ENCODE measurements around the gene INTS11. TPM values are rescaled to one million over a fixed set of nuclear protein-coding genes. Genes with fewer than 3 reads are reported as not detected.

The INTS11 gene
- total and polyA plus RNA-seq, 9 of the 15 experiments (the other 6 are each of a cell fraction or from before 2014, with no cell fraction given) = 3.6 to 183 (median 110) TPM

- no peak for TF ChIP-seq ZNF133 (CRISPR knock-in tag; IDR thresholded peaks at IDR 0.05)
- no peak for TF ChIP-seq ELF1 (tag; IDR thresholded peaks at IDR 0.05)
- peak; percentile 90 for TF ChIP-seq EGR1 (conservative IDR thresholded peaks at IDR 0.05)
- TF ChIP-seq, protein P1, sequence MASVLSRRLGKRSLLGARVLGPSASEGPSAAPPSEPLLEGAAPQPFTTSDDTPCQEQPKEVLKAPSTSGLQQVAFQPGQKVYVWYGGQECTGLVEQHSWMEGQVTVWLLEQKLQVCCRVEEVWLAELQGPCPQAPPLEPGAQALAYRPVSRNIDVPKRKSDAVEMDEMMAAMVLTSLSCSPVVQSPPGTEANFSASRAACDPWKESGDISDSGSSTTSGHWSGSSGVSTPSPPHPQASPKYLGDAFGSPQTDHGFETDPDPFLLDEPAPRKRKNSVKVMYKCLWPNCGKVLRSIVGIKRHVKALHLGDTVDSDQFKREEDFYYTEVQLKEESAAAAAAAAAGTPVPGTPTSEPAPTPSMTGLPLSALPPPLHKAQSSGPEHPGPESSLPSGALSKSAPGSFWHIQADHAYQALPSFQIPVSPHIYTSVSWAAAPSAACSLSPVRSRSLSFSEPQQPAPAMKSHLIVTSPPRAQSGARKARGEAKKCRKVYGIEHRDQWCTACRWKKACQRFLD (CRISPR knock-in tag; IDR thresholded peaks at IDR 0.05) = no peak
- peak; percentile 52 for TF ChIP-seq SAP30 (IDR thresholded peaks at IDR 0.05; ENCODE audit: borderline replicate concordance, insufficient read depth, low read depth, low read length, poor library complexity, severe bottlenecking)
- TF ChIP-seq, protein P2, sequence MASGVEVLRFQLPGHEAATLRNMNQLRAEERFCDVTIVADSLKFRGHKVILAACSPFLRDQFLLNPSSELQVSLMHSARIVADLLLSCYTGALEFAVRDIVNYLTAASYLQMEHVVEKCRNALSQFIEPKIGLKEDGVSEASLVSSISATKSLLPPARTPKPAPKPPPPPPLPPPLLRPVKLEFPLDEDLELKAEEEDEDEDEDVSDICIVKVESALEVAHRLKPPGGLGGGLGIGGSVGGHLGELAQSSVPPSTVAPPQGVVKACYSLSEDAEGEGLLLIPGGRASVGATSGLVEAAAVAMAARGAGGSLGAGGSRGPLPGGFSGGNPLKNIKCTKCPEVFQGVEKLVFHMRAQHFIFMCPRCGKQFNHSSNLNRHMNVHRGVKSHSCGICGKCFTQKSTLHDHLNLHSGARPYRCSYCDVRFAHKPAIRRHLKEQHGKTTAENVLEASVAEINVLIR (CRISPR knock-in tag; IDR thresholded peaks at IDR 0.05) = no peak
- TF ChIP-seq FOXP1 (CRISPR knock-in tag; IDR thresholded peaks at IDR 0.05) = 0 out of 2 replicates have a peak, but pooled peaks have one; percentile 23
- TF ChIP-seq SP2 (IDR thresholded peaks at IDR 0.05; ENCODE audit: extremely low read depth, low read depth, low read length, poor library complexity, severe bottlenecking) = no peak
- no peak for TF ChIP-seq XRCC3 (IDR thresholded peaks at IDR 0.05)
- peak; percentile 81 for TF ChIP-seq SAFB (IDR thresholded peaks at IDR 0.05; ENCODE audit: borderline replicate concordance, low read depth, low read length)
- TF ChIP-seq ZNF584 (CRISPR knock-in tag; IDR thresholded peaks at IDR 0.05; ENCODE audit: low read depth) = no peak
- peak; percentile 56 for TF ChIP-seq SIN3B (IDR thresholded peaks at IDR 0.05; ENCODE audit: low read depth)
- 0 out of 2 replicates have a peak, but pooled peaks have one; percentile 30 for TF ChIP-seq ERF (CRISPR knock-in tag; IDR thresholded peaks at IDR 0.05)
- TF ChIP-seq HDAC6 (IDR thresholded peaks at IDR 0.05; ENCODE audit: low read depth, low read length) = no peak
- TF ChIP-seq KAT7 (CRISPR knock-in tag; IDR thresholded peaks at IDR 0.05; ENCODE audit: borderline replicate concordance) = 0 out of 2 replicates have a peak, but pooled peaks have one; percentile 41
These were observed 17.1 kb downstream of the INTS11 start (continued) for GRCh38 chr1:1307261-1307922.

Data from K562 (cell line).